Pancreas (tissue), 10 donors: ENCODE data around the gene PIWIL4. TPM values are rescaled to one million over a fixed set of nuclear protein-coding genes. Genes with fewer than 3 reads are reported as not detected.

Experiments
- ATAC-seq, 4 donors: fragments of 200-7000 bp; cut with Tn5 transposase; one replicate each; pipeline versions ENCODE4 v1.8.0 to v1.9.1; 2020; ENCODE audit warnings: mild to moderate bottlenecking in 4 of 4, moderate library complexity in 4 of 4
- DNase-seq, 6 donors: peaks; one replicate each; pipeline ENCODE4 v3.0.0-alpha.2; 2020
- FAIRE-seq: peaks from 2 replicates; lab custom pipeline; 2012; peaks lifted over from hg19 to GRCh38; lab: Jason Lieb, UNC
- H3K27ac ChIP-seq, 4 donors: fragments of 200-600 bp; sonication (generic); 1 replicate in 3 of 4; 2 replicates in 1 of 4; pipeline versions ENCODE4 v1.5.0 to v1.8.0; 2020
- H3K27me3 ChIP-seq, 4 donors: fragments of 200-600 bp; one replicate each; pipeline ENCODE4 v1.8.0; 2021
- H3K36me3 ChIP-seq, 3 donors: fragments of 200-600 bp; sonication (generic) in 1 of 3; one replicate each; pipeline versions ENCODE4 v1.5.0 to v1.8.0; 2020 to 2021
- H3K4me1 ChIP-seq, 3 donors: fragments of 200-600 bp; one replicate each; pipeline ENCODE4 v1.8.0; 2021
- H3K4me3 ChIP-seq, 4 donors: fragments of 200-600 bp; sonication (generic) in 2 of 4; one replicate each; pipeline versions ENCODE4 v1.5.0 to v1.8.0; 2020 to 2021
- H3K9me3 ChIP-seq, 4 donors: fragments of 200-600 bp; one replicate each; pipeline ENCODE4 v1.8.0; 2021
- WGBS, 2 donors: extraction: QIAGEN DNeasy Blood & Tissue Kit; methylation state at CpG; one replicate each; pipeline ENCODE4 v1.1.7; 2013; 5-methylcytosine and 5-hydroxymethylcytosine counted together
- intact Hi-C, 3 donors: fragments of 100-400 bp; cut with DNase I; formaldehyde crosslinking; loops; one replicate each; pipeline versions ENCODE4 v1.11.1 to v1.14.2; 2022
- polyA plus RNA-seq, 2 donors: library from polyadenylated mRNA; stranded (reverse); fragments of 200-250 nt; gene quantifications; one replicate each; pipeline ENCODE4 v1.2.3, GENCODE V29; 2013
- total RNA-seq, 6 donors: library from RNA; stranded (reverse); fragmentation: NEBNext Ultra II Directional in 4 of 6; extraction: Animal tissue kit (Norgen Biotek cat#: 25700) in 4 of 6; gene quantifications; one replicate each; pipeline versions ENCODE4 v1.2.1 to v1.2.4, GENCODE V29; 2021 to 2023
- TF ChIP-seq, protein P1 (sequence below), 4 donors: fragments of 200-600 bp; sonication (generic) in 3 of 4; IDR thresholded peaks; one replicate each; pipeline versions ENCODE4 v1.5.0 to v1.8.0; 2021; ENCODE audit warnings: antibody characterized with exemption in 4 of 4
- donor health status: healthy with polysubstance abuse.
- donor health status: DM: no; HTN: no; CAD: no; lungs with moderate emphysema.
- donor health status: DM: no; HTN: no; CAD: no.
- donor health status: control.
- donor health status: control.
- donor health status: Bipolar disorder and iron deficiency.
- donor health status: DM: yes; HTN: yes; CAD: no.
- donor health status: DM: no; HTN: no; CAD: no.
- donor health status: DM: no; HTN: no; CAD: no.
- donor health status: DM: yes; HTN: yes; CAD: no.

The PIWIL4 gene
- total and polyA plus RNA-seq, 8 donors = 4.0 to 12.3 (median 5.6) TPM

DNA sequence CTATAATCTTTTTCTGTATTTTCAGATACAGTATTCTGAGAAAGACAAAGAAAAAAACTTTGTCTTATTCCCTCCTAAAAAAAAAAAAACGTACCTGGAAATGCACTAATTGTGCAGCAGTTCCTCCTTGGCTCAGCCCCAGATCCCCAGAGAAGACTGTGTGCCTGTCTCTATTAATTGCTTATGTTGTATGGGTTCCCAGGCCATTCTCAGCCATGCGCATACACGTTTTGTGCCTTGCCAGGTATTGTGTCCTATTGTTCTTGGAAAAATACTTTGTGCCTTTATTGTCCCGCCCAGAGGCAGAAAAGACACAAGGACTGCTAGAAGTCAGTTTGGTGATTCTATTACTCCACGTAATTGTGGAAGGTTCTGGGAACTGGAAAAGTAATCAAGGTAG lies 91.2 kb downstream of the PIWIL4 start:
- WGBS, 2 donors = 44 to 61% methylated on average over 5 of the region's 5 CpGs
- FAIRE-seq (no peak), DNase-seq (no peak), ATAC-seq (peak in 1 of 4 donors; percentile 29)
- no peaks in the 10 kb centered on the region for H3K27me3 ChIP-seq
- TF ChIP-seq, protein P1, sequence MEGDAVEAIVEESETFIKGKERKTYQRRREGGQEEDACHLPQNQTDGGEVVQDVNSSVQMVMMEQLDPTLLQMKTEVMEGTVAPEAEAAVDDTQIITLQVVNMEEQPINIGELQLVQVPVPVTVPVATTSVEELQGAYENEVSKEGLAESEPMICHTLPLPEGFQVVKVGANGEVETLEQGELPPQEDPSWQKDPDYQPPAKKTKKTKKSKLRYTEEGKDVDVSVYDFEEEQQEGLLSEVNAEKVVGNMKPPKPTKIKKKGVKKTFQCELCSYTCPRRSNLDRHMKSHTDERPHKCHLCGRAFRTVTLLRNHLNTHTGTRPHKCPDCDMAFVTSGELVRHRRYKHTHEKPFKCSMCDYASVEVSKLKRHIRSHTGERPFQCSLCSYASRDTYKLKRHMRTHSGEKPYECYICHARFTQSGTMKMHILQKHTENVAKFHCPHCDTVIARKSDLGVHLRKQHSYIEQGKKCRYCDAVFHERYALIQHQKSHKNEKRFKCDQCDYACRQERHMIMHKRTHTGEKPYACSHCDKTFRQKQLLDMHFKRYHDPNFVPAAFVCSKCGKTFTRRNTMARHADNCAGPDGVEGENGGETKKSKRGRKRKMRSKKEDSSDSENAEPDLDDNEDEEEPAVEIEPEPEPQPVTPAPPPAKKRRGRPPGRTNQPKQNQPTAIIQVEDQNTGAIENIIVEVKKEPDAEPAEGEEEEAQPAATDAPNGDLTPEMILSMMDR (IDR thresholded peaks at IDR 0.05) = no peak
- no peak overlapping the region for H3K27ac ChIP-seq
- intact Hi-C loops = no loop called here
- H3K4me1 ChIP-seq = no peaks in the 10 kb centered on the region
- no peaks in the 10 kb centered on the region for H3K9me3 ChIP-seq
- H3K36me3 ChIP-seq = no peaks in the 10 kb centered on the region
- no peak overlapping the region for H3K4me3 ChIP-seq

DNA sequence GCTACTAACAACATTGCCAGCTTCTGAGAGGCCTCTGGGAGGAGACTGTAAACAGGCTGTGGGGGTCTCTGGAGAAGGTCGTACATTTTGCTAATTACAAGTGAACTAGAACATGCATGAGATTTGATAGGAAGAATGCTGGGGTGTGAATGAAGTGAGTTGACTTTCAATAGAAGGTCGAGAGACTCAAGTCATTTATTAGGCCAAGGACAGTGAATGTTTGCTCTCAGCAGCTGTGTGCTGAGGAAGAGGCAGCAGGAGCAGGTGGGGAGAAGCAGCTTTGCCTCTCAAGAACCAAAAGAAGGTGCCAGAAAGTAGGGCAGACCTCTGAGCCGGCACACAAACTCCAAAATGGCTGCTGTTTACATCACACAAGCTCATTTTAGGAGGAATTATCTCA lies 91.7 kb downstream of the PIWIL4 start:
- DNase-seq (no peak), ATAC-seq (no peak), FAIRE-seq (no peak)
- Histone ChIP-seq H3K4me1 (no peaks in the 10 kb centered on the region), H3K9me3 (no peaks in the 10 kb centered on the region), H3K27ac (no peak overlapping the region), H3K36me3 (no peaks in the 10 kb centered on the region), H3K4me3 (no peak overlapping the region), H3K27me3 (no peaks in the 10 kb centered on the region)
- intact Hi-C loops = no loop called here
- TF ChIP-seq, protein P1 (IDR thresholded peaks at IDR 0.05) = no peak
- 33 to 40% methylated on average over 3 of the region's 3 CpGs for WGBS, 2 donors

DNA sequence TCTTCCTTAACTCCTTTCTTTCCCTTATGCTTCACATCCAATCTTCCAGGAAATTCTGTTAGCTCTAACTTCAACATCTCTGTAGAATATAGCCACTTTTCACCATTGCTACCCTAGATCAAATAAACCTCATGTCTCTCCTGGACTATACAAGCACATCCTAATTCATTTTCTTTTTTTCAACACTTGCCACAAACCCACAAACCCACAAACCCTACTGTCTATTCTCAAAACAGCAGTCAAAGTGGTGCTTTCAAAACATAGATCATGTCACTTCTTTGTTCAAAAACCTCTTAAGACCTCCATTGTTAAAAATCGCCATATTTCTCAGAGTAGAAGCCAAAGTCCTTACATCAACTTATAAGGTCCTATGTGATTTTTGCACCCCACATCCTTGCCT lies 94.3 kb downstream of the PIWIL4 start:
- no peaks in the 10 kb centered on the region for H3K9me3 ChIP-seq
- intact Hi-C loops = no loop called here
- 70 to 76% methylated on average over 1 of the region's 1 CpG for WGBS, 2 donors
- H3K27ac ChIP-seq = no peak overlapping the region
- ATAC-seq (no peak), FAIRE-seq (no peak), DNase-seq (no peak)
- no peaks in the 10 kb centered on the region for H3K36me3 ChIP-seq
- H3K27me3 ChIP-seq = no peaks in the 10 kb centered on the region
- TF ChIP-seq, protein P1 (IDR thresholded peaks at IDR 0.05) = no peak
- H3K4me3 ChIP-seq = no peak overlapping the region
- H3K4me1 ChIP-seq = no peaks in the 10 kb centered on the region

DNA sequence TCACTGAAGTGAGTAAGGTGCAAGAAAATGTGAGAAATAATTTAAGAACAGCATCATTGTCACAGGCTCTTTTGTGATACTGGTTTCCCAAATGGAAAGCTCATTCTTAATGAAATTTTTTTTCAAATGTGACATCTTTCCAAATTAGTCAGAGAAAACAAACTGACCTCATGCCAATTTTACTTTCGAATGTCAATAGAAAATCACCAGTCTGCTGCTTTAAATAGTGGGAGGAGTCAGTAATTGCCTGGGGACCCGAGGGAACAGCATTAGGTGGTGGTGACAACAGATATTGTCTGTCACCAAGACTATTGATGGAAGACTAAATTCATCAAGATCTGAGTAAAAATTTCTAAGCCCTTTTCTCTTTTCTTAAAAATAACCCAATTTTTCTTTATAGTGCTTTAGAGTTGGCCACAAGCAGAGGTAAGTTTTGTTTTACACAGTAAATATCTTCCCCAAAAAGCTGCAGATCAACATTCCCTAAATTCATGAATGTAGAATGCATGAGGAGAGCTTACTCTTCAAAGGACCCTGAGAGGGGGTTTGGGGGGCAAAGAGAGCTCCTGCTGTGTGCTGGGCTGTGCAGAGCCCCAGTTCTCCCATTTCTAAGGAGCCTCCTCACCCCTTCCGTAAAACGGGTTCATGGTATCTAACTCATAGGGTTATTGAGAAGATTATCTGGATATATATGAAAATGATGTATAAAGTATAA lies 95.1 kb downstream of the PIWIL4 start:
- FAIRE-seq (no peak), DNase-seq (no peak), ATAC-seq (no peak)
- intact Hi-C loops = no loop called here
- WGBS, 2 donors = 62 to 70% methylated on average over 4 of the region's 4 CpGs
- Histone ChIP-seq H3K36me3 (no peaks in the 10 kb centered on the region), H3K27ac (no peak overlapping the region), H3K9me3 (no peaks in the 10 kb centered on the region), H3K27me3 (no peaks in the 10 kb centered on the region), H3K4me1 (no peaks in the 10 kb centered on the region), H3K4me3 (no peak overlapping the region)
- TF ChIP-seq, protein P1 (IDR thresholded peaks at IDR 0.05) = no peak

DNA sequence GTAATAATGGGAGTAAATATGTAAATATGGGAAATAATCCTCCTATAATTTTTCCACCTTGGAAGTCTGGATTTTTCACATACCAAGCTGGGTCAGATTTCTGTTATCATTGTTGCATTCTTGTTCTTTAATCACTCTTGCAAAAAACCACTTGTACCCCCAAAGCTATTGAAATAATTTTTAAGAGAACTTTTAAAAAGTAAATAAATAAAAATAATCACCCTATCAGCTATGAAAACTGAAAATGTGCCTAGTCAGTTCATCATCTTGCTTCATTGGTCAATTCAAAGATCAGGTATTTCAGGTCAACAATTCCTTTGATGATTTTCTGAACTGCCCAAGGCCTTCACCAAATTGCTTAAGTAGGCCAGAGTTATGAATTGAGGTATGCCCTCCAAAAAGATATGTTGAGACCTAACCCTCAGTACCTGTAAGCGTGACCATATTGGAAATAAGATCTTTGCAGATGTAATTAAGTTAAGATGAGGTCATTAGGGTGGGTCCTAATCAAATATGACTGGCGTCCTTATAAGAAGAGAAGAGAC lies 95.8 kb downstream of the PIWIL4 start:
- no peak overlapping the region for H3K4me3 ChIP-seq
- intact Hi-C loops = no loop called here
- FAIRE-seq (no peak), DNase-seq (no peak), ATAC-seq (no peak)
- no peaks in the 10 kb centered on the region for H3K9me3 ChIP-seq
- H3K27me3 ChIP-seq = no peaks in the 10 kb centered on the region
- H3K36me3 ChIP-seq = no peaks in the 10 kb centered on the region
- no peak overlapping the region for H3K27ac ChIP-seq
- no peaks in the 10 kb centered on the region for H3K4me1 ChIP-seq
- TF ChIP-seq, protein P1 (IDR thresholded peaks at IDR 0.05) = no peak
- 88 to 95% methylated on average over 2 of the region's 2 CpGs for whole genome bisulfite sequencing, 2 donors
